Spleen (tissue), 11 donors: ENCODE data around the gene RWDD2A. TPM values are rescaled to one million over a fixed set of nuclear protein-coding genes. Genes with fewer than 3 reads are reported as not detected.
A peak's percentile ranks its signal among the peaks of the same experiment; 100 is the strongest.

Source experiments
- DNase-seq: peaks from one replicate; pipeline ENCODE4 v3.0.0-alpha.2; 2020
- H3K27ac ChIP-seq, 8 donors: fragments of 200-600 bp; sonication (generic) in 7 of 8; 1 replicate in 4 of 8; 2 replicates in 4 of 8; pipeline versions ENCODE4 v1.5.0 to v1.8.0; 2016 to 2021; ENCODE audit warnings: inconsistent platforms in 4 of 8, mild to moderate bottlenecking in 4 of 8, moderate library complexity in 1 of 8
- H3K27me3 ChIP-seq, 7 donors: fragments of 200-600 bp; sonication (generic) in 6 of 7; replicated peaks in 1 of 7; 1 replicate in 4 of 7; 2 replicates in 3 of 7; pipeline versions ENCODE4 v1.5.0 to v1.8.0; 2016 to 2021; ENCODE audit warnings: inconsistent platforms in 3 of 7, mild to moderate bottlenecking in 1 of 7
- H3K36me3 ChIP-seq, 6 donors: fragments of 200-600 bp; sonication (generic) in 5 of 6; 1 replicate in 4 of 6; 2 replicates in 2 of 6; pipeline versions ENCODE4 v1.5.0 to v1.8.0; 2016 to 2021; ENCODE audit warnings: inconsistent platforms in 2 of 6
- H3K4me1 ChIP-seq, 6 donors: fragments of 200-600 bp; sonication (generic) in 5 of 6; 1 replicate in 3 of 6; 2 replicates in 3 of 6; pipeline versions ENCODE4 v1.5.0 to v1.8.0; 2016 to 2021; ENCODE audit warnings: inconsistent platforms in 3 of 6
- H3K4me3 ChIP-seq, 8 donors: fragments of 200-600 bp; sonication (generic) in 7 of 8; 1 replicate in 4 of 8; 2 replicates in 4 of 8; pipeline versions ENCODE4 v1.5.0 to v1.8.0; 2016 to 2021; ENCODE audit warnings: inconsistent platforms in 4 of 8, mild to moderate bottlenecking in 4 of 8, moderate library complexity in 2 of 8
- H3K9me3 ChIP-seq, 8 donors: fragments of 200-600 bp; sonication (generic) in 7 of 8; 1 replicate in 4 of 8; 2 replicates in 4 of 8; pipeline versions ENCODE4 v1.5.0 to v1.8.0; 2016 to 2021; ENCODE audit warnings: inconsistent platforms in 4 of 8
- POLR2A ChIP-seq, 3 donors: fragments of 450-650 bp; IDR thresholded peaks; one replicate each; pipeline ENCODE4 v1.5.1; 2017; ENCODE audit warnings: antibody characterized with exemption in 3 of 3, mild to moderate bottlenecking in 1 of 3
- POLR2AphosphoS5 ChIP-seq, 3 donors: sonication (generic); formaldehyde crosslinking; IDR thresholded peaks; one replicate each; pipeline ENCODE4 v1.5.1; 2017; ENCODE audit warnings: antibody characterized with exemption in 3 of 3
- WGBS, 5 donors: extraction: QIAGEN DNeasy Blood & Tissue Kit in 3 of 5; methylation state at CpG; one replicate each; pipeline versions ENCODE4 v1.1.5 to v1.1.7; 2013 to 2018; 5-methylcytosine and 5-hydroxymethylcytosine counted together
- intact Hi-C: fragments of 100-400 bp; cut with DNase I; formaldehyde crosslinking; loops from one replicate; pipeline ENCODE4 v1.15.0; 2023; ENCODE audit warnings: low total_unique reads
- polyA plus RNA-seq, 3 donors: library from polyadenylated mRNA; stranded (reverse); fragments of 200-250 nt; gene quantifications; one replicate each; pipeline ENCODE4 v1.2.1, GENCODE V29; 2013
- total RNA-seq, 7 donors: library from RNA; depleted of rRNA in 3 of 7; stranded (reverse); fragments of >200 nt in 3 of 7; fragmentation: NEBNext Ultra II Directional in 4 of 7; extraction: Animal tissue kit (Norgen Biotek cat#: 25700) in 4 of 7; gene quantifications; one replicate each; pipeline versions ENCODE4 v1.1.0 to v1.2.1, GENCODE V29; 2016 to 2021
- TF ChIP-seq, protein P1 (sequence below), 11 experiments: fragments of 200-600 bp in 7 of 11; fragments of 450-650 bp in 4 of 11; sonication (generic) in 4 of 11; IDR thresholded peaks in 8 of 11; conservative IDR thresholded peaks in 3 of 11; 1 replicate in 7 of 11; 2 replicates in 4 of 11; pipeline versions ENCODE4 v1.4.0 to v1.8.0; 2016 to 2021; ENCODE audit warnings: antibody characterized with exemption in 11 of 11, inconsistent platforms in 4 of 11, mild to moderate bottlenecking in 1 of 11
- donor health status: healthy with polysubstance abuse.
- donor health status: DM: no; HTN: no; CAD: no; lungs with moderate emphysema.
- donor health status: DM: no; HTN: no; CAD: no.
- donor health status: Bipolar disorder and iron deficiency.
- donor health status: healthy.
- donor health status: DM: no; HTN: no; CAD: no.
- donor health status: DM: yes; HTN: yes; CAD: no.

Gene RWDD2A
- total and polyA plus RNA-seq, 10 donors: 1.9 to 4.2 (median 2.7) TPM

DNA sequence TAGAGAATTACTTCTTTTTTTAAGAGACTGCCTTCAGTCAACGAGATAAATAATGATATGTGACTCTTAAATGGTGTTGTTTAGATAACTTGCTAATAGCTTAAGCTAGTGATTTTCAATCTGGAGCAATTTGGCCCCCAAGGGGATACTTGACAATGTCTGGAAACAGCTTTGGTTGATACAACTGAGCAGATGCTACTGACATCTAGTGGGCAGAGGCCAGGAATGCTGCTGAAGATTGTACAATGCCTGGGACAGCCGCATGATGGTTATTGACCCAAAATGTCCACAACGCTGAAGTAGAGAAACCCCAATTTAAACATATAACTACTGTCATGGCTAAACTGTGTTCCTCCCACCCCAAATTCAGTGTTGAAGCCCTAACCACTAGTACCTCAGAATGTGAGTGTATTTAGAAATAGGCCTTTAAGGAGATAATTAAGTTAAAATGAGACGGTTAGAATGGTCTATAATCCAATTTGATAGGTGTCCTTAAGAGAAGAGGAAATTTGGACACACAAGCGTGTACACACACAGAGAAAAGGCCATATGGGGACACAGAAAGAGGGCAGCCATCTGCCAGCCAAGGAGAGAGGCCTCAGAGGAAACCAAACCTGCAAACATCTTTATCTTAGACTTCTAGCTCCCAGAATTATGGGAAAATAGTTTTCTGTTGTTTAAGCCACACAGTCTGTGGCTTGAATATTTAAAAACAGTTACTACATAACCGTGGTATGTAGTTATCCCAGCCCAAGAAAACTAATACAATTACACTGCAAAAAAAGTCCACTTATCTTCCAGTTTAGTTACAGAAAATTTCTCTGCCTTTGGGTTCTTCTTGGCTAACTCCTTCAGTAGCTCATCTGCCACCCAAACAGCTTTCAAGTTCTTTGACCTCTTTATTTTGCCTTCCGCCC, 22.2 kb downstream of the RWDD2A start:
- Histone ChIP-seq H3K4me3 (no peak overlapping the region), H3K9me3 (no peaks in the 10 kb centered on the region), H3K4me1 (peaks cover 0 to 7% (median 0%) of the 10 kb centered on the region in 6 donors), H3K27me3 (no peaks in the 10 kb centered on the region), H3K36me3 (no peaks in the 10 kb centered on the region), H3K27ac (no peak overlapping the region)
- intact Hi-C loops: no loop called here
- TF ChIP-seq, protein P1, sequence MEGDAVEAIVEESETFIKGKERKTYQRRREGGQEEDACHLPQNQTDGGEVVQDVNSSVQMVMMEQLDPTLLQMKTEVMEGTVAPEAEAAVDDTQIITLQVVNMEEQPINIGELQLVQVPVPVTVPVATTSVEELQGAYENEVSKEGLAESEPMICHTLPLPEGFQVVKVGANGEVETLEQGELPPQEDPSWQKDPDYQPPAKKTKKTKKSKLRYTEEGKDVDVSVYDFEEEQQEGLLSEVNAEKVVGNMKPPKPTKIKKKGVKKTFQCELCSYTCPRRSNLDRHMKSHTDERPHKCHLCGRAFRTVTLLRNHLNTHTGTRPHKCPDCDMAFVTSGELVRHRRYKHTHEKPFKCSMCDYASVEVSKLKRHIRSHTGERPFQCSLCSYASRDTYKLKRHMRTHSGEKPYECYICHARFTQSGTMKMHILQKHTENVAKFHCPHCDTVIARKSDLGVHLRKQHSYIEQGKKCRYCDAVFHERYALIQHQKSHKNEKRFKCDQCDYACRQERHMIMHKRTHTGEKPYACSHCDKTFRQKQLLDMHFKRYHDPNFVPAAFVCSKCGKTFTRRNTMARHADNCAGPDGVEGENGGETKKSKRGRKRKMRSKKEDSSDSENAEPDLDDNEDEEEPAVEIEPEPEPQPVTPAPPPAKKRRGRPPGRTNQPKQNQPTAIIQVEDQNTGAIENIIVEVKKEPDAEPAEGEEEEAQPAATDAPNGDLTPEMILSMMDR (IDR thresholded peaks at IDR 0.05 in 8 of 11, conservative IDR thresholded peaks at IDR 0.05 in 3 of 11): peak; percentile 30 to 80 (median 69)
- TF ChIP-seq POLR2AphosphoS5 (IDR thresholded peaks at IDR 0.05) (no peak), POLR2A (IDR thresholded peaks at IDR 0.05) (no peak)
- DNase-seq: no peak
- 34 to 39% (median 35%) methylated on average over 7 of the region's 7 CpGs for WGBS, 5 donors

GRCh38 chr6:83216806-83217205, 23.6 kb downstream of the RWDD2A start:
- Histone ChIP-seq H3K36me3 (no peaks in the 10 kb centered on the region), H3K27me3 (no peaks in the 10 kb centered on the region), H3K4me1 (peaks cover 0 to 7% (median 0%) of the 10 kb centered on the region in 6 donors), H3K9me3 (no peaks in the 10 kb centered on the region), H3K27ac (no peak overlapping the region), H3K4me3 (no peak overlapping the region)
- no peak for DNase-seq
- intact Hi-C loops: no loop called here
- TF ChIP-seq POLR2AphosphoS5 (IDR thresholded peaks at IDR 0.05) (no peak), POLR2A (IDR thresholded peaks at IDR 0.05) (no peak)
- TF ChIP-seq, protein P1 (IDR thresholded peaks at IDR 0.05 in 8 of 11, conservative IDR thresholded peaks at IDR 0.05 in 3 of 11): no peak

DNA sequence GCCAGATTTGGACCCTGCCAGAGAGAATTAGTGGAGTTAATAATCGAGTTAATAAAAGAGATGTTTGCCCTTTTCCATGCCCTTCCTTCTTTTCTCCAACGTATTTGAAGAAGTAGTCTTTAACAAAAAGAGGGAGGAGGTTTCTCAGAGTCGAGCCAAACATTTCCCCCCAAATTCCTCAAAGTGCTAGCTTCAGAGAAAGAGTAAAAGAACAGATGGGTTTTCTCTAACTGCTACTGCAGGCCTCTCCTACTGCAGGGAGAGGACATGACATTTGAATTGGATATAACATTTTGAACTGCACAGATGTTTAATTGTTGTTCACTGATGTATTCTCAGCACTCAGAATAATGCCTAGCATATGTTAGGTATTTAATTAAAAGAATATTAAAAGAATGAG, 25.5 kb downstream of the RWDD2A start:
- H3K27me3 ChIP-seq: no peaks in the 10 kb centered on the region
- H3K9me3 ChIP-seq: no peaks in the 10 kb centered on the region
- no peak overlapping the region for H3K27ac ChIP-seq
- TF ChIP-seq POLR2AphosphoS5 (IDR thresholded peaks at IDR 0.05) (no peak), POLR2A (IDR thresholded peaks at IDR 0.05) (no peak)
- TF ChIP-seq, protein P1 (IDR thresholded peaks at IDR 0.05 in 8 of 11, conservative IDR thresholded peaks at IDR 0.05 in 3 of 11): no peak
- H3K4me1 ChIP-seq: peaks cover 0 to 7% (median 0%) of the 10 kb centered on the region in 6 donors
- H3K36me3 ChIP-seq: no peaks in the 10 kb centered on the region
- intact Hi-C loops: no loop called here
- no peak overlapping the region for H3K4me3 ChIP-seq
- DNase-seq: no peak
- 44 to 73% (median 54%) methylated on average over 3 of the region's 3 CpGs for WGBS, 5 donors

GRCh38 chr6:83220121-83220520, 27.0 kb downstream of the RWDD2A start:
- no peaks in the 10 kb centered on the region for H3K36me3 ChIP-seq
- intact Hi-C loops: loop anchor here (5.0 kb wide), 1 partner anchor 297 kb away; no protein-coding TSS in a partner anchor
- no peak overlapping the region for H3K4me3 ChIP-seq
- H3K27ac ChIP-seq: no peak overlapping the region
- TF ChIP-seq, protein P1 (IDR thresholded peaks at IDR 0.05 in 8 of 11, conservative IDR thresholded peaks at IDR 0.05 in 3 of 11): no peak
- no peak for TF ChIP-seq POLR2AphosphoS5 (IDR thresholded peaks at IDR 0.05)
- TF ChIP-seq POLR2A (IDR thresholded peaks at IDR 0.05): no peak
- no peaks in the 10 kb centered on the region for H3K9me3 ChIP-seq
- H3K27me3 ChIP-seq: no peaks in the 10 kb centered on the region
- peaks cover 0 to 4% (median 0%) of the 10 kb centered on the region in 6 donors for H3K4me1 ChIP-seq
- no peak for DNase-seq
